HepG2 (cell line): Measurements from ENCODE around the gene ANKRD55. TPM values are rescaled to one million over a fixed set of nuclear protein-coding genes. Genes with fewer than 3 reads are reported as not detected.

ENCODE experiments used
- ATAC-seq: fragments of 200-7000 bp; cut with Tn5 transposase; 3 replicates; pipeline ENCODE4 v1.9.1; 2020; ENCODE audit warnings: mild to moderate bottlenecking, moderate library complexity
- BruUV-seq: library from RNA; stranded (reverse); fragments of 400-500 nt; replicated peaks from 2 replicates; lab custom pipeline; 2021; lab: Mats Ljungman, UMichigan
- CTCF ChIA-PET: fragments of 300-600 bp; formaldehyde crosslinking; extraction: SDS; loops from one replicate; lab custom pipeline; 2021; ENCODE audit warnings: low total read pairs, inconsistent platforms, low intra/inter-chr PET ratio; lab: Yijun Ruan, JAX
- POLR2A ChIA-PET: fragments of 350-600 bp; sonication (Branson Sonifier 250); formaldehyde crosslinking; loops from one replicate; lab custom pipeline; 2020; ENCODE audit warnings: antibody characterized with exemption, inconsistent platforms; lab: Yijun Ruan, JAX
- DNase-seq: peaks from one replicate; pipeline ENCODE4 v3.0.0-alpha.2; 2015; ENCODE audit warnings: low spot score
- FAIRE-seq: peaks from 3 replicates; lab custom pipeline; 2011; peaks lifted over from hg19 to GRCh38; lab: Jason Lieb, UNC
- H2AFZ ChIP-seq: one replicate; pipeline ENCODE4 v1.6.1; 2011; ENCODE audit warnings: low read length, inconsistent platforms
- H3K27ac ChIP-seq: fragments of 300-600 bp; 3 replicates; pipeline ENCODE4 v1.8.0; 2011; ENCODE audit warnings: mixed run types, mild to moderate bottlenecking, mixed read lengths, low read length, inconsistent platforms; ENCODE audit not compliant: insufficient read depth; ENCODE audit errors: extremely low read length
- H3K27me3 ChIP-seq, 2 experiments: fragments of 200-600 bp in 1 of 2; 2 replicates in 1 of 2; 3 replicates in 1 of 2; pipeline versions ENCODE4 v1.6.0 to v1.8.0; 2011; ENCODE audit warnings: low read length in 2 of 2, mild to moderate bottlenecking in 2 of 2, moderate library complexity in 2 of 2, inconsistent platforms in 1 of 2; ENCODE audit not compliant: insufficient read depth in 2 of 2, control insufficient read depth in 1 of 2
- H3K36me3 ChIP-seq, 2 experiments: fragments of 200-600 bp in 1 of 2; replicated peaks in 1 of 2; 2 replicates in 1 of 2; 3 replicates in 1 of 2; pipeline versions ENCODE4 v1.5.1 to v1.8.0; 2011; ENCODE audit warnings: low read length in 2 of 2, inconsistent platforms in 1 of 2; ENCODE audit not compliant: insufficient read depth in 2 of 2, control insufficient read depth in 1 of 2
- H3K4me1 ChIP-seq: 2 replicates; pipeline ENCODE4 v1.5.1; 2012; ENCODE audit warnings: low read length, inconsistent platforms; ENCODE audit not compliant: insufficient read depth
- H3K4me2 ChIP-seq: 2 replicates; pipeline ENCODE4 v1.6.0; 2011; ENCODE audit warnings: low read depth, low read length, inconsistent platforms
- H3K4me3 ChIP-seq, 3 experiments: fragments of 200-600 bp in 1 of 3; sonication (generic), shearing (Covaris generic) in 1 of 3; replicated peaks in 1 of 3; 2 replicates each; pipeline ENCODE4 v1.5.1; 2011 to 2016; ENCODE audit warnings: low read length in 3 of 3, inconsistent platforms in 2 of 3, low read depth in 2 of 3, mild to moderate bottlenecking in 2 of 3, control low read depth in 1 of 3, mixed read lengths in 1 of 3; ENCODE audit not compliant: insufficient read depth in 1 of 3
- H3K79me2 ChIP-seq: one replicate; pipeline ENCODE4 v1.6.1; 2011; ENCODE audit warnings: low read length, inconsistent platforms; ENCODE audit not compliant: insufficient read depth
- H3K9ac ChIP-seq: 2 replicates; pipeline ENCODE4 v1.6.0; 2011; ENCODE audit warnings: mild to moderate bottlenecking, low read depth, low read length, inconsistent platforms; ENCODE audit not compliant: insufficient read depth
- H3K9me3 ChIP-seq: 2 replicates; pipeline ENCODE4 v1.5.1; 2012; ENCODE audit warnings: mild to moderate bottlenecking, low read length
- H4K20me1 ChIP-seq: 2 replicates; pipeline ENCODE4 v1.6.0; 2011; ENCODE audit warnings: inconsistent platforms, mild to moderate bottlenecking, low read length, moderate library complexity; ENCODE audit not compliant: insufficient read depth
- ARNTL ChIP-seq: sonication (generic); formaldehyde crosslinking; IDR thresholded peaks from 2 replicates; pipeline ENCODE4 v1.4.0; 2020; ENCODE audit warnings: mild to moderate bottlenecking, missing genetic modification reagents
- ATF7-NPFF ChIP-seq: sonication (generic); formaldehyde crosslinking; IDR thresholded peaks from 2 replicates; pipeline ENCODE4 v1.8.1; 2023; ENCODE audit warnings: mild to moderate bottlenecking, low read depth, missing genetic modification reagents, moderate library complexity
- CSRNP1 ChIP-seq: sonication (generic); formaldehyde crosslinking; IDR thresholded peaks from 2 replicates; pipeline ENCODE4 v1.8.1; 2023; ENCODE audit warnings: mild to moderate bottlenecking, missing genetic modification reagents
- ESRRA ChIP-seq: sonication (generic); formaldehyde crosslinking; IDR thresholded peaks from 2 replicates; pipeline ENCODE4 v1.5.1; 2020; ENCODE audit warnings: mild to moderate bottlenecking, low read depth, missing genetic modification reagents
- GABPA ChIP-seq, 2 experiments: IDR thresholded peaks; 2 replicates each; pipeline ENCODE4 v1.6.1; 2011 to 2016; ENCODE audit warnings: low read depth in 2 of 2, low read length in 1 of 2, missing biosample characterization in 1 of 2, missing genetic modification characterization in 1 of 2
- HHEX ChIP-seq: IDR thresholded peaks from 2 replicates; pipeline ENCODE4 v1.6.1; 2016; ENCODE audit warnings: control low read depth
- MAX ChIP-seq: IDR thresholded peaks from 2 replicates; pipeline ENCODE4 v1.6.1; 2012; ENCODE audit warnings: inconsistent platforms
- SNRNP70 ChIP-seq: fragments of 200-400 bp; formaldehyde crosslinking; IDR thresholded peaks from 2 replicates; pipeline ENCODE4 v1.6.1; 2017; ENCODE audit warnings: mild to moderate bottlenecking, low read depth, low read length, moderate library complexity
- WIZ ChIP-seq: sonication (generic); formaldehyde crosslinking; IDR thresholded peaks from 2 replicates; pipeline ENCODE4 v1.5.1; 2020; ENCODE audit warnings: mild to moderate bottlenecking, missing genetic modification reagents
- ZMYM4 ChIP-seq: sonication (generic); formaldehyde crosslinking; IDR thresholded peaks from 2 replicates; pipeline ENCODE4 v1.8.1; 2023; ENCODE audit warnings: mild to moderate bottlenecking, missing genetic modification reagents
- ZNF20 ChIP-seq: sonication (generic); formaldehyde crosslinking; IDR thresholded peaks from 2 replicates; pipeline ENCODE4 v1.4.0; 2020; ENCODE audit warnings: mild to moderate bottlenecking, moderate library complexity, missing genetic modification reagents
- ZNF33A ChIP-seq: sonication (generic); formaldehyde crosslinking; IDR thresholded peaks from 2 replicates; pipeline ENCODE4 v1.5.1; 2020; ENCODE audit warnings: missing genetic modification reagents, mild to moderate bottlenecking, moderate library complexity, borderline replicate concordance
- ZNF619 ChIP-seq: sonication (generic); formaldehyde crosslinking; IDR thresholded peaks from 2 replicates; pipeline ENCODE4 v1.4.0; 2020; ENCODE audit warnings: mild to moderate bottlenecking, missing genetic modification reagents
- WGBS: methylation state at CpG from one replicate; pipeline ENCODE4 v1.1.6; 2017; ENCODE audit warnings: low lambda C conversion rate; 5-methylcytosine and 5-hydroxymethylcytosine counted together
- in situ Hi-C: cut with HindIII; loops from 2 replicates; pipeline ENCODE4 v1.10.0; 2017; ENCODE audit warnings: low pct_unique_long_range_greater_than_20kb; ENCODE audit not compliant: extremely low pct_ligation_motif_present
- intact Hi-C: fragments of 100-400 bp; cut with micrococcal nuclease; formaldehyde crosslinking; loops from one replicate; pipeline ENCODE4 v1.10.0; 2022; ENCODE audit not compliant: unreplicated experiment
- polyA plus RNA-seq, 8 experiments: library from polyadenylated mRNA; depleted of rRNA in 3 of 8; stranded (reverse) in 7 of 8; unstranded in 1 of 8; fragments of >200 nt; fragmentation: Illumina TruSeq in 4 of 8; extraction: Trizol in 4 of 8; gene quantifications; 2 replicates each; pipeline versions ENCODE4 v1.2.1 to v1.2.3, GENCODE V29; 2011 to 2016; ENCODE audit warnings: low read depth in 4 of 8, missing spikeins in 1 of 8, mixed read lengths in 1 of 8; ENCODE audit not compliant: insufficient read depth in 1 of 8
- total RNA-seq, 5 experiments: library from RNA; depleted of rRNA; stranded (reverse); fragments of >200 nt; fragmentation: Illumina TruSeq; extraction: Trizol; gene quantifications; 2 replicates each; pipeline ENCODE4 v1.2.3, GENCODE V29; 2016; ENCODE audit warnings: low read depth in 1 of 5

Gene ANKRD55
- total and polyA plus RNA-seq, 2 of the 13 experiments (the other 11 are each of a cell fraction or from before 2014, with no cell fraction given): 0.11 to 0.28 TPM

- TF ChIP-seq CSRNP1 (CRISPR knock-in tag): peak; percentile 67; the same call in 1 of the 2 replicates
- peak; percentile 64; the same call in 1 of the 2 replicates for TF ChIP-seq ARNTL (CRISPR knock-in tag)
- TF ChIP-seq WIZ (CRISPR knock-in tag): 0 out of 2 replicates have a peak, but pooled peaks have one; percentile 71
- TF ChIP-seq ZNF20 (CRISPR knock-in tag): no peak
- TF ChIP-seq ZNF619 (CRISPR knock-in tag): no peak
- TF ChIP-seq HHEX (CRISPR knock-in tag): no peak
- peak; percentile 25; the same call in 1 of the 2 replicates for TF ChIP-seq ATF7-NPFF
- no peak for TF ChIP-seq SNRNP70
- TF ChIP-seq, all 625 proteins: peak for 234
Measured at GRCh38 chr5:56211298-56211865, 21.7 kb downstream of the ANKRD55 start (continued).

GRCh38 chr5:56208681-56209080 lies 24.4 kb downstream of the ANKRD55 start:
- no peak overlapping the region for H2AFZ ChIP-seq
- TF ChIP-seq ZNF33A (CRISPR knock-in tag) (no peak), ZMYM4 (CRISPR knock-in tag) (no peak), MAX (no peak), ESRRA (CRISPR knock-in tag) (no peak), GABPA (IDR thresholded peaks at IDR 0.05; ENCODE audit: low read depth, low read length) (no peak), GABPA (CRISPR knock-in tag; IDR thresholded peaks at IDR 0.05; ENCODE audit: low read depth) (no peak)
- TF ChIP-seq, all 625 proteins: peak for 0
- peaks cover 57% of the 10 kb centered on the region for H3K4me1 ChIP-seq
- 97% methylated on average over 9 of the region's 9 CpGs for WGBS
- intact Hi-C loops: no loop called here
- no peak overlapping the region for H3K4me2 ChIP-seq
- no peaks in the 10 kb centered on the region for H3K9me3 ChIP-seq
- no peaks in the 10 kb centered on the region for H3K27me3 ChIP-seq
- no TSS peak for BruUV-seq
- ATAC-seq (no peak), FAIRE-seq (no peak), DNase-seq (no peak)
- H3K4me3 ChIP-seq: no peak overlapping the region
- POLR2A ChIA-PET: no interaction called here
- H3K9ac ChIP-seq: no peak overlapping the region
- in situ Hi-C loops: no loop called here
- H3K36me3 ChIP-seq: no peaks in the 10 kb centered on the region
- no peaks in the 10 kb centered on the region for H3K79me2 ChIP-seq
- H3K27ac ChIP-seq: no peak overlapping the region
- H4K20me1 ChIP-seq: no peaks in the 10 kb centered on the region
- CTCF ChIA-PET: no interaction called here
